ENCODE data around the gene GNB3.
"Not testable (repeated sequence)": the region's sequence is repeated elsewhere in the genome, so short reads cannot be mapped to it uniquely, and the experiment has no call there.

Gene GNB3

GRCh38 chr12:6871052-6871957 is 30.6 kb downstream of the GNB3 start:
- Histone ChIP-seq H3K9me2 (replicated peaks; ENCODE audit: insufficient read depth, low read length) (no peaks in the 10 kb centered on the region), H3K27me3 (replicated peaks; ENCODE audit: insufficient read depth, low read length) (no peaks in the 10 kb centered on the region), H3K4me3 (ENCODE audit: low read length) (no peak overlapping the region; the same call in 1 of the 2 replicates), H3F3A (ENCODE audit: insufficient read depth, low read length) (peaks cover 49% of the 10 kb centered on the region), H3K79me2 (ENCODE audit: low read length) (peaks cover 50% of the 10 kb centered on the region), H3K36me3 (replicated peaks; ENCODE audit: insufficient read depth, low read length) (peaks cover 4% of the 10 kb centered on the region), H3K9ac (ENCODE audit: low read length) (no peak overlapping the region; the same call in 1 of the 2 replicates), H3K4me1 (ENCODE audit: low read length) (peaks cover 36% of the 10 kb centered on the region), H3K4me2 (ENCODE audit: low read depth, low read length) (peak overlapping the region; percentile 99; the same call in 1 of the 2 replicates), H4K20me1 (ENCODE audit: insufficient read depth, low read length) (peaks cover 23% of the 10 kb centered on the region), H3K9me3 (replicated peaks; ENCODE audit: insufficient read depth, low read length) (no peaks in the 10 kb centered on the region), H3K27ac (ENCODE audit: low read length) (peak overlapping the region; percentile 33; the same call in 1 of the 2 replicates), H2AFZ (ENCODE audit: low read length) (no peak overlapping the region)
- DNase-seq, result peak; percentile 33
- TF ChIP-seq EZH2 (optimal IDR thresholded peaks at IDR 0.05; ENCODE audit: low read depth, low read length), result no peak
- TF ChIP-seq EZH2phosphoT487 (IDR thresholded peaks at IDR 0.05; ENCODE audit: low read length), result no peak
- TF ChIP-seq CTCF (IDR thresholded peaks at IDR 0.05; ENCODE audit: low read length), result no peak

- peak overlapping the region; percentile 86 for H3K9ac ChIP-seq (ENCODE audit: low read length)
- H3K79me2 ChIP-seq (ENCODE audit: low read length), result peaks cover 49% of the 10 kb centered on the region
- no peaks in the 10 kb centered on the region for H3K27me3 ChIP-seq (replicated peaks; ENCODE audit: insufficient read depth, low read length)
- H4K20me1 ChIP-seq (ENCODE audit: insufficient read depth, low read length), result peaks cover 23% of the 10 kb centered on the region
- H3K9me3 ChIP-seq (replicated peaks; ENCODE audit: insufficient read depth, low read length), result no peaks in the 10 kb centered on the region
- H3K4me3 ChIP-seq (ENCODE audit: low read length), result peak overlapping the region; percentile 94
- H3K27ac ChIP-seq (ENCODE audit: low read length), result peak overlapping the region; percentile 39; the same call in 1 of the 2 replicates
- H3F3A ChIP-seq (ENCODE audit: insufficient read depth, low read length), result peaks cover 47% of the 10 kb centered on the region
- DNase-seq, result peak; percentile 82
- peaks cover 31% of the 10 kb centered on the region for H3K4me1 ChIP-seq (ENCODE audit: low read length)
- H3K36me3 ChIP-seq (replicated peaks; ENCODE audit: insufficient read depth, low read length), result peaks cover 4% of the 10 kb centered on the region
- TF ChIP-seq EZH2 (optimal IDR thresholded peaks at IDR 0.05; ENCODE audit: low read depth, low read length) (no peak), CTCF (IDR thresholded peaks at IDR 0.05; ENCODE audit: low read length) (peak; percentile 94)
- H3K9me2 ChIP-seq (replicated peaks; ENCODE audit: insufficient read depth, low read length), result no peaks in the 10 kb centered on the region
- H2AFZ ChIP-seq (ENCODE audit: low read length), result peak overlapping the region; percentile 77; the same call in 1 of the 2 replicates
- peak overlapping the region; percentile 99 for H3K4me2 ChIP-seq (ENCODE audit: low read depth, low read length)
These were observed 31.6 kb downstream of the GNB3 start for GRCh38 chr12:6872073-6873048.

- peak within 1 kb of the TSS; percentile 39; the same call in 1 of the 2 replicates for H3K27ac ChIP-seq (ENCODE audit: low read length)
- no peaks in the 10 kb centered on the region for H3K9me3 ChIP-seq (replicated peaks; ENCODE audit: insufficient read depth, low read length)
- H3K4me2 ChIP-seq (ENCODE audit: low read depth, low read length), result peak within 1 kb of the TSS; percentile 99
- H3K4me3 ChIP-seq (ENCODE audit: low read length), result peak within 1 kb of the TSS; percentile 94
- H4K20me1 ChIP-seq (ENCODE audit: insufficient read depth, low read length), result peaks cover 18% of the 10 kb centered on the region
- DNase-seq, result peak; percentile 98
- no peak for TF ChIP-seq EZH2phosphoT487 (IDR thresholded peaks at IDR 0.05; ENCODE audit: low read length)
- no peak for TF ChIP-seq CTCF (IDR thresholded peaks at IDR 0.05; ENCODE audit: low read length)
- no peak for TF ChIP-seq EZH2 (optimal IDR thresholded peaks at IDR 0.05; ENCODE audit: low read depth, low read length)
- peaks cover 4% of the 10 kb centered on the region for H3K36me3 ChIP-seq (replicated peaks; ENCODE audit: insufficient read depth, low read length)
- no peaks in the 10 kb centered on the region for H3K9me2 ChIP-seq (replicated peaks; ENCODE audit: insufficient read depth, low read length)
- H3K27me3 ChIP-seq (replicated peaks; ENCODE audit: insufficient read depth, low read length), result no peaks in the 10 kb centered on the region
- H3K4me1 ChIP-seq (ENCODE audit: low read length), result peaks cover 31% of the 10 kb centered on the region
- H3K79me2 ChIP-seq (ENCODE audit: low read length), result peaks cover 39% of the 10 kb centered on the region
- peak within 1 kb of the TSS; percentile 86 for H3K9ac ChIP-seq (ENCODE audit: low read length)
- peaks cover 43% of the 10 kb centered on the region for H3F3A ChIP-seq (ENCODE audit: insufficient read depth, low read length)
- peak within 1 kb of the TSS; percentile 77 for H2AFZ ChIP-seq (ENCODE audit: low read length)
These were observed 32.6 kb downstream of the GNB3 start, which contains the start of gene SPSB2 for GRCh38 chr12:6873094-6874014. TSS of gene SPSB2 (minus strand) at chr12:6873303. CDS start at chr12:6872901, 402 bp downstream.

GRCh38 chr12:6874015-6874368 is 33.3 kb downstream of the GNB3 start:
- H3K27me3 ChIP-seq (replicated peaks; ENCODE audit: insufficient read depth, low read length); H3K36me3 ChIP-seq (replicated peaks; ENCODE audit: insufficient read depth, low read length); DNase-seq; H3K27ac ChIP-seq (ENCODE audit: low read length); H3K9me3 ChIP-seq (replicated peaks; ENCODE audit: insufficient read depth, low read length); H3K9me2 ChIP-seq (replicated peaks; ENCODE audit: insufficient read depth, low read length): not testable (repeated sequence)
- peak overlapping the region; percentile 30; the same call in 1 of the 2 replicates for H3K9ac ChIP-seq (ENCODE audit: low read length)
- peaks cover 14% of the 10 kb centered on the region for H4K20me1 ChIP-seq (ENCODE audit: insufficient read depth, low read length)
- H2AFZ ChIP-seq (ENCODE audit: low read length), result peak overlapping the region; percentile 75
- peak overlapping the region; percentile 94 for H3K4me3 ChIP-seq (ENCODE audit: low read length)
- peaks cover 28% of the 10 kb centered on the region for H3K4me1 ChIP-seq (ENCODE audit: low read length)
- peaks cover 37% of the 10 kb centered on the region for H3F3A ChIP-seq (ENCODE audit: insufficient read depth, low read length)
- H3K4me2 ChIP-seq (ENCODE audit: low read depth, low read length), result peak overlapping the region; percentile 90
- H3K79me2 ChIP-seq (ENCODE audit: low read length), result peaks cover 33% of the 10 kb centered on the region
